Kasumi-1 (cell line): ENCODE data around the gene SPATA4.

Experiments
- DNase-seq, 2 experiments: peaks; one replicate each; lab custom pipeline; 2025; lab: John Stamatoyannopoulos, UW

Gene SPATA4

DNA sequence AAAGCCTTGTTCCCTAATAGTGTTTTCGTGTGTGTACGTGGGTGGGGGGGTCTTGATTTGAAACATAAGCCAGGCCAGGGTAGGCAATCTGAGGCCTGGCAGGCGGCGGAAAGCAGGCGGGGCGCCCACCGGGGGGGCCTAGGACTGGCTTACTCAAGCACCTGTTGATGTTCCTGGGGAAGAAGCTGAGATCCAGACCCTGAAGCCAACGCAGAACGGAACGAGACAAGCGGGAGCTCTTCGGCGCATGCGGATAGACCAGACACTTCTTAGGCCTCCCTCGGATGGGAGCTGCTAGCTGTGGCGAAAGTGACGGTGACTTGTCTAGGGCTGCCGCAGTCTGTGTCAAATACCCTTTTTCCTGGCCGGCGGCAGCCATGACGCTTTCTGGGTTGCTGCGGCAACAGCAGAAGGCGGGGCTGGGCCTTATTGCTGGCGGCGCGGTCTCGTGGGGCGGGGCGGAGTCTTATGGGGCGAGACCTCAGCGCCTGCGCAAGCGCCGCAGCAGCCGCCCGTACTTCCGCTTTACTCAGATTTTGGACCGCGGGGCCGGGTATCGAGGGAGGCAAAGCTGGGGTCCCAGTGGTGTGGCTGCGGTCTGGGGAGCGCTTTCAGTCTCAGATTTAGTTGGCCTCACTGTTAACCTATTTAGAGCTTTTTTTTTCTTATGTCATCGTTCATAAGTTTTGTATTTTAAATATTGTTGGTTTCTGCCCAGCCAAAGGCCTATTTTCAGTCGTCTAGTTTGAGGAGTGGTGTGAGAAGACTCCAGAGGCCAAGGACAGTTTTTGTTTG, at the start of gene SPATA4:
Gene SPATA4 (minus strand): TSS at position 402 of the 795 bp plus-strand sequence. CDS start 23 bp downstream, at position 379.
- peak; percentile 87 to 92 for DNase-seq

- DNase-seq = no peak
Observed at GRCh38 chr4:176242764-176243347, 47.5 kb upstream of the SPATA4 start.

GRCh38 chr4:176241703-176242102, 46.3 kb upstream of the SPATA4 start:
- no peak for DNase-seq

DNA sequence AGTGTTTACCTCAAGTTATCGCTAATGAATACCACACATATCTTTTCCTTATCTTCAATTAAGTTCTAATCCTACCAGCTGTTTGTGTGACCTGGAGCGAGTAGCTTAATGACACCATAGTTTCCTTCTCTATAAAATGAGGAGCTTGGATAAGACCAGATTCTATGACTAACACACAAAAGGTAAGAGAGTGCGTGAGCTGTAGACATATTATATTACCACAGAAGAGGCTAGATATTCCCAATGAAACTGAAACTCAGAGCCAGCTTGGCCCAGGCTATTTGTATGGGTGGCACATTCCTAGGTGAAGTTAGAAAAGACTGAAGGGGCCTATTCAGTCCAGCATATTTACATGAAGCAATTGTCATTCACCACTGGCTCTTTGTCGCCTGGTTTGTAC, 43.4 kb upstream of the SPATA4 start:
- no peak for DNase-seq

DNA sequence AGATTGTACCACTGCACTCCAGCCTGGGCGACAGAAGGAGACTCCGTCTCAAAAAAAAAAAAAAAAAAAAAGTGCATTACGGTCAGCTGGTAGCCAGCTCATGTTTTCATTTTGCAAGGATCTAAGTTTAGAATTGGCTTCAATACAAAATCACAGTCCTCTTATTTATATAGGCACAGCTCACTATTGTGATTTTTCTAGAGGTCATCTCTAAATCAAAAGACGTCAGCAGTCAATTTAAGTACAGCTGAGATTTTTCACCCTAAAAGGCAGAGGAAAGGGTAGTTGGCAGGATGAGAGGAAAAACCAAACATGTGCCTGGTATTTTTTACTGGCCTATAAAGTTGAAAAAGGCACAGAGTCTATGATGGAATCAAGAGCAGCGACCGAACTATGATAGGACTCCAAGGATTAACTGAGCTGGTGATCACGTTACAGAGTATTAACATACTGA, 42.8 kb upstream of the SPATA4 start:
- no peak for DNase-seq

DNA sequence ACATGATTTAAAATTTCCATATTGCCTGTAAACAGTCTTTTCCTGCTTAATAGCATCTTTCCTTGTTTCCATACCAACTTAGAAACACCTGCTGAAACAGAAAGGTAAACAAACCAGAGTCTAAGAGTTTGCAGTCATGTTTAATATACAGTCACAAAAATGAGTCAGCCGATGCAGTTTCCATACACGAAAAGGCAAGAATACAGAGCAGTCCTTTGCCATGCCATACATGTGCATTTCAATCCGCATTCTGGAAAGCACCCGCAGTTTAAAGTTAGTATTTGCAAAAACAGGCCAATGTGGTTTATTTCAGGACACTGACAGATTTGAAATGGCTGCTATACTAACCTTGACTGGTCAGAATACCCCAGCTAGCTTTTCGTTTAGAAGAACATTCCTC, 41.6 kb upstream of the SPATA4 start:
- DNase-seq = no peak

GRCh38 chr4:176230836-176231235, 35.5 kb upstream of the SPATA4 start:
- no peak for DNase-seq

GRCh38 chr4:176229645-176230044, 34.3 kb upstream of the SPATA4 start:
- no peak for DNase-seq

DNA sequence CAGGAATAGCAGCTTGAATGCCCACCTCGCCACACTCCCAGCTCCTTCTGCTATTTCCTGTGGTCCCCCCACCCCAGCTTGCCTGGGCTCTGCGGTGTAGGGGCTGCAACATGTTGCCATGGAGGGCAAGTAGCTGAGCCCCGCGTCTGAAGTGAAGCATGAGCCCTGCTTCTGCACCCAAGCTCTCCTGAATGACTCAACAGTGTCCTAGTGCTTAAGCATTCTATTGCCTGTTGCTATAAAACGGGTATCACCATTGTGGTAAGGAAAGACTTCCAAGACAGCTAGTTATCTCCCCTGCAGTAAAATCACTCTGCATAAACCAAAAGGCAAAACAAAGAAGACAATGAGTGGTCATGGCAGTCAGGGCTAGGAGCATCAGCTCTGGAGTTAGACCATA, 31.4 kb upstream of the SPATA4 start:
- DNase-seq = no peak

DNA sequence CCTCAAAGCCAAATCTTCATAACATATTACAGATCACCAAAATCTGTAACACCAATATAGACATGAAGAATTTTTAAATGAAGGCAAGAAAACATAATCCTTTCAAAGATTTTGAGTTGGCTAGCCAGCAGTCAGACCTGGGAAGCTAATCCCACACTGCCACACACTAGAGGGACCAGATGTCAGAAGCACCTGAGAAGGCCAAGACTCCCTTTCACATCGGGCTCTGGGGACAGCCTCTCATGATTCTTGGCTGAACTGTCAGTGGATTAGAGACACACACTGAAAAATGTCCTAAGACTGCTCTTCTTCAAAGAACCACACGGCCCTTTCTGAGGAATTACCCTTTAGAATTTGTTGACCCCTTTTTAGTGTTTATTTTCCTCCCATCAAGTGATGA, 28.2 kb upstream of the SPATA4 start:
- DNase-seq = no peak

DNA sequence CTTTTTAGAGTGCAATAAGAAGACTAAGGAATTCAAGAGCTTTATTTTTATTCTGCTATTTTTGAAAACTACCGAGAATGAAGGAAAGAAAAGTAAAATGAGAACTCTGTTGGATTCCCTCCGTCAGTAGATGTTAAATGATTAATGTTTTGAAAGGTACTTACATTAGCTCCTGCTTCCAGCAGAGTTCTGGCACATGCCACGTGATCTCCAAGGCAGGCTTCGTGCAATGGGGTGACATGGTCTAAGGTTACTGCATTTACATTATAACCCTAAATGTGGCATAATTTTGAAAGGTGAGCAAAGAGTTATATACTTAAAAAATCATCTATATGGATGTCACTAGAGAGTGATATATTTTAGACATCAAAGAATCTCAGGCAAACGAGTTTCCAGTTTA, 26.8 kb upstream of the SPATA4 start:
- DNase-seq = no peak

GRCh38 chr4:176217510-176217909, 22.1 kb upstream of the SPATA4 start:
- no peak for DNase-seq

- DNase-seq = peak in 1 of 2 experiments; percentile 1
Observed at GRCh38 chr4:176212351-176212750, 17.0 kb upstream of the SPATA4 start.

DNA sequence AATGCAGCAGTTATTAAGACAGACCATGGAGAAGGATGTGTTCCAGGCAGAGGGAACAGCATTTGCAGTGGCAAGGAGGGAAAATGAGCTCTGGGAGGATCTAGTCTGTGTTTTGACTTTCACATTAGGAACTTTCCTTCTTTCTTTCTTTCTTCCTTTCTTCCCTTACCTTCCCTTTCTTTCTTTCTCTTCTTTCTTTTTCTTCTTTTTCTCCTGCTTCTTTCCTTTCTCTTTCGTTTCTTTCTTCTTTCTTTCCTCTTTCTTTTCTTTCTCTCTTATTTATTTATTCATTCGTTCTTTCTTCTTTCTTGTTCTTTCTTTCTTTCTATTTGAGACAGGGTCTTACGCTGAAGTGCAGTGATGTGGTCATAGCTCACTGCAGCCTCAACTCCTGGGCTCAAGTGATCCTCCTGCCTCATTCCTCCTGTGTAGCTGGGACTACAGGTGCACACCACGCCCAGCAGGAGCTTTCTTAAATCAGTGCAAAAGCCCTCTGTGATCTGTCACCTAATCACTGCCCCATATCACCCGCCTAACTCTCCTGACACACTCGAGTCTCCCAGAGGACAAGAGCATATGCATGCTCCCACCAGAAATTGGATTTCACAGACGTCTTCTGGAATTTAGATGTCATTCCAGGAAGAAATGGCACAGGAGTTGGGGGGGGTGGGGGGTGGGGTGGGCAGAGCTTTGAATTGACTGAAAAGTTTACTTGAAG, 15.4 kb upstream of the SPATA4 start:
- no peak for DNase-seq

GRCh38 chr4:176210101-176210500, 14.7 kb upstream of the SPATA4 start:
- no peak for DNase-seq

DNA sequence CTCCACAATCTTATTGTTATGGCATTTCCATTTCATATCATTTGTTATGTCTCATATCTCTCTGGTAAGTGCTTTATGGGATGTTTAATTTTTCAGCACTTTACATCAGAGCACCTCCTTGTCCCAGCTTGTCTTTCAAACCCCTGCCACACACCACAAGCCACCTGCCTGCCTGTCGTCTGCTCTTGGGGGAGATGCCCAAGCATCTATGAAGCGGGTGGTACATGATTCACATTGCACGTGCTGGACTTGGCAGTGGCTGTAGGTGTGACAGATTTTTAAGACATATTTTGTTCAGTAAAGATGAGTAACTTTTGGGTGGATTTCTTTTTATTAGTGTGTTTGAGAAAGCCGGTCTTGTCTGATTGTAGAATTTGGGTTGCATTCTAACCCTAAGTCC, 14.2 kb upstream of the SPATA4 start:
- DNase-seq = no peak

DNA sequence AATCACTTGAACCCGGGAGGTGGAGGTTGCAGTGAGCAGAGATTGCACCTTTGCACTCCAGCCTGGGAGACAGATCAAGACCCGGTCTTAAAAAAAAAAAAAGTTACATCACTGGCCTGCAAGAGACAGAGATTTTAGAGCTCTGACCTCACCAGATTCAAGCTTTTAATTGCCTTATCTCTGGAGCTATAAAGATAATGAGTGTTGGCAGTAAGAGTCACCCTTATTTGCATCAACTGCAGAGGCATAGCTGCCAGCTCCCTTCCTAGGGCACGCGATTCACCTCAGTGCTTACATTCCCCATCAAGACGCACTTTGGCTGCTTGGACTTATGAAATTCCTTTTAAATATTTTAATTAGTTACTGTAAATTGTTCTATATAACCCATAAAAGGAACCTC, 12.5 kb upstream of the SPATA4 start:
- no peak for DNase-seq

DNA sequence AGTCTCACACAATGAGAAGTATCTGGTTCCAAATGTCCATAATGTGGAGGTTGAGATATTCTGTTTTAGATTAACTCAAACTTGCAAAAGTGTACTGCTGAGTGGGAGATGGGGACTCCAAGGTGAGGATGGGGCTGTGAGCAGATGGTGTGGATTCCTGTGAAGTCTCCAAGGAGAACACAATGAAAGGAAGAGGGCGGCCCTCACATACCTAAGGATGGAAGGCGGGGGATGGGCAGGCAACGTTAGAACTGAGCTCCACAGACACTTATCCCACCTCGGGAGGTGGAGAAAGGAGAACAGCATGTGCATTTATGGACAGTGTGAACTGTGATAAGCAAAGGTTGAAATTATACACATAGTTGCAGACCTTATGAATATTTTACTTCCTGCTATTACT, 9.9 kb upstream of the SPATA4 start:
- no peak for DNase-seq

DNA sequence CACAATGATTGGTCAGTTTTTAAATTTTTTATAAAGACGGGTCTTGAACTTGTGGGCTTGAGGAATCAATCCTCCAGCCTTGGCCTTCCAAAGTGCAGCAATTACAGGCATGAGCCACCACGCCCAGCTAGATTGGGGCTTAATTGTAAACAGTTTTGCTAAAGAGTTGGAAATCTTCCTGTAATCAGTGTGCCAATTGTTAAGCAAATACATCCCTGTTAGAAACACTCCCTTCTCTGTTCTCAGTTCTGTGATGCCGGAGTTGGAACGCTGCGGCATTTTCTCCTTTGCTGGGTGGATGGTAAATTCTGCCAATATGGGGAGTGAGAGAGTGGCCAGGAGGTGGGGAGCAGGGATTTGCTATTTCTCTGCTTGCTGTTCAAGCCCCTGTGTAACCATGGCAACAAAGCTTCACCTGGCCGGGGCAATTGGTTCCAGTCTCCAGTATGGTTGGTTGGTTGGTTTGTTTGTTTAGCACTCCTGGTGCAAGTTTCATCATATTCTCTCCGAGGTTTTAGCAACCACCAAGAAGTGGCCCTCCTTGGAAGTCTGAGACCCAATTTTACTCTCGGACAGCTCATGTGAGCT, 3.0 kb upstream of the SPATA4 start:
- no peak for DNase-seq

GRCh38 chr4:176193938-176194337, 1.4 kb downstream of the SPATA4 start:
- DNase-seq = no peak

DNA sequence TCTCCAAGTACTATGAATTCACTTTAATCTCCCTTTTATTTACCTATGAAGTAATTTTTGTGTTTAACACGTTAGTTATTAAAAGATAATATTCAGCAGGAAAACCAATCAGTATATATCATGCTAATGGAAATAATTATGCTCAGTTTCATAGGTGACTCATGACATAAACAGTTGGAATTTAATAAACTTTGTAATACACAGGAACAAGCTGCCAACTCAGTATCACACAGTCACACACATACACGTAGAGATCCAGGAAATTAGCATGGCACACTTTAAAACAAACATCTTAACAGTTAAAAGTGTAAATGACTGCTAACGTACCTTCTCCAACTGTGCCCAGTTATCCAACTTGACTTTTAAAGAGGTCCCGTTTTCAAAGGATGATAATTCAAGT, 2.3 kb downstream of the SPATA4 start:
- no peak for DNase-seq

- no peak for DNase-seq
Observed at GRCh38 chr4:176191974-176192373, 3.4 kb downstream of the SPATA4 start.
